ENCODE data around the gene LAMC3.

LAMC3 gene

DNA sequence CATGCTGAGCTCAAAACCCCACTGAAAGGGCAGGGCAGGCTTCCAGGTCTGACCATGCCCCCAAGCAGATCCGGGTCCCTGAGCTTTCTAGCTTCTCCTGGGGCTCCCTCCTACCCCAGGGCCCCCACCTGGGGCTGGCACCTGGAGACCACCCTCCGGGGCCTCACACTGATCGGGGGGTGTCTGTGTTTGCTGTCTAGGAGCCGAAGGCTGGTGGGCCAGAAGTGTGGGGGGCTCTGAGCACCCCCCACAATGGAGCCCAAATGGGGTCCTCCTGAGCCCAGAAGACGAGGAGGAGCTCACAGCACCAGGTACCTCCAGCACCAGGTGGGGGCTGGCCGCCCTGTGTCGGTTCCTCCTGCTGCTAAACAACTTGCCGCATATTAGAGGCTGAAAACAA lies 39.8 kb downstream of the LAMC3 start:
- DNase-seq = no peak

- no peak for DNase-seq
Measured at GRCh38 chr9:131049829-131050715, 41.1 kb downstream of the LAMC3 start.

- DNase-seq = no peak
Measured at GRCh38 chr9:131050831-131051230, 41.9 kb downstream of the LAMC3 start.

DNA sequence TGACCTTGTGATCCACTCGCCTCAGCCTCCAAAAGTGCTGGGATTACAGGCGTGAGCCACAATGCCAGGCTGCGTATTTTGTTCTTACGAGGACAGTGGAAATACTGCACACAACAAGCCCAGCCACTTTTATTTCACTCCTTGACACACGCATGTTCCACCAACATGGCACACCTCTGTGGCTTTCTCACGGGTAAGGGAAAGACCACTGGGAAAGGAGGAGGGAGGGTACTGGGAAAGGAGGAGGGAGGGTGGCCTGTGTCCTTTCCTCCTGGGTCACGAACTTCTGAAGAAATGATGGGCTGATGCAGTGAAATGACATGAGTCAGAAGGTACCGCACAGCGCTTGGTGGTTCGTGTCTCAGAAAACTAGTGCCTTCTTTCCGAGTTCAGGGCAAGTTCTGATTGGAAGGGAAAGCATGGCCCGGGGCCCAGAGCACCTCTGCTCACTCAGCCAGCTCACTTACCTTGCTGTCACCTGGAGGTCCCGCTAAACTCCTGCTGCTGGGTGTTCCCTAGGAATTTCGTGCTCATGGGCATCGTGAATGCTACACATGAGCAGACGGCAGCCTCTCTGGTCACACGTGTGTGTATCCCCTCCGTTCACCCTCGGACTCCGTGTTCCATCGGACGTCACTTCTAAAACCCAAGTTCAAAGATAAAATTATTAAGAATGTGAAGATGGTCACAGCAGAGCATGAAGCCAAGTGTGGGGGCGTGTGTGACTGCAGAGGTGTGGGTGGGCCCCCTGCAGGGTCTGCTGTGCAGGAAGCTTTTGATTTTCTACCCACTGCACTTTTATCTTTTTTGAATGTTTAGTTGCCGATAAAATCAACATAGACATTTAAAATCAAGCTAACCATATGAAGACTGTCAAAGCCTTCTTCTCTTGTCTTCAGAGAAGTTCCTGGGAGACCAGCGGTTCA lies 42.9 kb downstream of the LAMC3 start:
- DNase-seq = no peak

DNA sequence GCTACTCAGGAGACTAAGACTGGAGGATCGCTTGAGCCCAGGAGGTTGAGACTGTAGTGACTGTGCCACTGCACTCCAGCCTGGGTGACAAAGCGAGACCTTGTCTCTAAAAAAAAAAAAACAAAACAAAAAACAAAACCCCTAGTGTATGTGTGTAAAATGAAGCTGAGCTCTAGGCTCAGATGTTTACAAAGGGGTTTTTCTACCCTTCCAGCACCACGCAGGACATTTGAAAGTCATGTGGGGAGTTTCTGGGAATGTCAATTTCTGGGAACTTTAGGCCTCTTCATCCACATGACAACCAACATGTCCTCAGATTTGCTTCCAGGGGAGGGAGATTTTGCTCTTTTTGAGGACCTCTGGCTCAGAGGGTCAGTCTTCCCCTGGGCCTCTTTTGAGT lies 44.9 kb downstream of the LAMC3 start:
- no peak for DNase-seq

DNA sequence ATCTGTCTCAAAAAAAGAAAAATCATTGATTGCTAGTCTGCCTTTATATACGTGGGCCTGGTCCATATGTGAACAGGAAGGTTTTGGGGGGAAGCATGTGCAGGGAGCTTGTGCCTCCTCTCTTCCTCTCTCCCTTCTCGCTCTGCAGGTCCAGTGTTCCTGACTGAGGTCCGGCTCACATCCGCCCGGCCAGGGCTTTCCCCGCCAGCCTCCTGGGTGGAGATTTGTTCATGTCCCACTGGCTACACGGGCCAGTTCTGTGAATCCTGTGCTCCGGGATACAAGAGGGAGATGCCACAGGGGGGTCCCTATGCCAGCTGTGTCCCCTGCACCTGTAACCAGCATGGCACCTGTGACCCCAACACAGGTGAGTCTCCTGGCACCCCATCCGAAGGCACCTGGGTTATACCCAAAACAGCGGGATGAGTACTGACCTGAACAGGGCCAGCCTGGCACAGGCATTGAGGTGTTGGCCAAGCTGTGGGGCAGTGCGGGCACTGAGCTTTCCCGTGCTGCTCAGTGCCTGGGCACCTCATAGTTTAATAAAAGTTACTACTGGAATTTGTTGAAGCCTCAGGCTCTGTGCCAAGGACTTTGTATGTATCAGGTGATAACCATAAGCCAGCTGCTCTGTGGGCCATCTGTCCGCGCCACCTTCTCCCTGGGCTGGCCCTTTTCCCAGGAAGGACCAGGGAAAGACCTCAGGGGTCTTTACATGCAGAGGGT lies 48.0 kb downstream of the LAMC3 start:
- DNase-seq = no peak

- DNase-seq = no peak
Measured at GRCh38 chr9:131060900-131061630, 52.1 kb downstream of the LAMC3 start.

DNA sequence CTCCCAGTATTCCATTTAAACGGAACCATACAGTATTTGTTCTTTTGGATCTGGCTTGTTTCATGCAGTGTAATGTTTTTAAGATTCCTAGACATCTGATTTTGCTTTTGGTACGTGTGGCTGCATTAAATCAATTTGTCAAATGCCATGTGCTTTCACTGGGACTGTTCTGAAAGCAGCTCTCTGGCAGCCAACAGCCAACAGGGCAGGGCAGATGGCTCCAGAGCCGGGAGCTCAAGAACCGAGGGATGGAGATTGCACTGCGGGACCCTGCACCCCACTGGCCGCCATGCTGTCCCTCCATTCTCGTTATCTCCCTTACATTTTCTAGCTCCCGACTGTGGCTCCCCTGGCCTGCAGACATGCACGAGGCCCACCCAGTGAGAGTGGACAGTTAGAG lies 54.0 kb downstream of the LAMC3 start:
- DNase-seq = no peak

DNA sequence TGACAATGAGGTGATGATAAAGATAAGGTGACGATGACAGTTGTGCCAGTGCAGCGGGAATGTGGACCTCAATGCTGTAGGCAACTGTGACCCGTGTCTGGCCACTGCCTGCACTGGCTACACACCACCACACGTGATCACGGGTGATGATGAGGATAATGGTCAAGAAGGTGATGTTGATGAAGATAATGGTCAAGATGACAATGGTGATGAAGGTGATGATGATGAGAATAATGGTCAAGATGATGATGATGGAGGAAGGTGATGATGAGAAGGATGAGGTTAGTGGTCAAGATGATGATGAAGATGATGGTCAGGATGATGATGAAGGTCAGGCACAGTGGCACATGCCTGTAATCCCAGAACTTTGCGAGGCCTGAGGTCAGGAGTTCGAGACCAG lies 56.6 kb downstream of the LAMC3 start:
- no peak for DNase-seq

DNA sequence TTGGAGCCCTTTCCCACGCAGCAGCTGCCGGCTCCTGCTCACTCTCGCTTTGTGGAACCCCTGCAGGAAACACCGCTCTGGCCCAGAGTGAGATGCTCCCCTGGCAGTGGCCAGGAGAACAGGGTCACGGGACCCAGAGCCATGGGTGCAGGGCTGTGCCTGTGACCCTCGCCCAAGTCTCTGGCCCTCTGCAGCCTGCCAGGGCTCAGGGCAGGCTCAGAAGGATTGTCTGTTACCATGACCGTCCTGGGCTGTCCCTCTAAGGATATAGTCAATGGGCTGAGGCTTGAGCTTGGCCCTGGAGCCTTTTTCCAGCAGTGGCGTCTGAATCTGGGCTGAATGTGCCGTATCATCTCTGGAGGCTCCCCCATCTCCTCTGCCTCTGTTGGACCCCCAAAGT lies 58.7 kb downstream of the LAMC3 start:
- no peak for DNase-seq

GRCh38 chr9:131068076-131068816 lies 59.3 kb downstream of the LAMC3 start:
- DNase-seq = no peak

DNA sequence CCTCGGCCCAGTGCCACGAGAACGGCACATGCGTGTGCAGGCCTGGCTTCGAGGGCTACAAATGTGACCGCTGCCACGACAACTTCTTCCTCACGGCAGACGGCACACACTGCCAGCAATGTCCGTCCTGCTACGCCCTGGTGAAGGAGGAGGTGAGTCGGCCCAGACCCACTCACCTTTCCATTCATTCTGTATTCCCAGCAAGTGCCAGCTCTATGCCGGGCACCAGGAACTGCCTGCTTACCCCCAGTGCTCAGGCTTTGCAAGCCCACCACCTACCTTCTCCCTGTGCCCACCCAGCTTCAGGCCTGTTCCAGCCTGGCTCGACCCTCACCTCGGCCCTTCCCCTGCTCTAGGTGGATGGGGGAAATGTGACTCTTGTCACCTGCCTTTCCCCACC lies 60.7 kb downstream of the LAMC3 start:
- DNase-seq = no peak

DNA sequence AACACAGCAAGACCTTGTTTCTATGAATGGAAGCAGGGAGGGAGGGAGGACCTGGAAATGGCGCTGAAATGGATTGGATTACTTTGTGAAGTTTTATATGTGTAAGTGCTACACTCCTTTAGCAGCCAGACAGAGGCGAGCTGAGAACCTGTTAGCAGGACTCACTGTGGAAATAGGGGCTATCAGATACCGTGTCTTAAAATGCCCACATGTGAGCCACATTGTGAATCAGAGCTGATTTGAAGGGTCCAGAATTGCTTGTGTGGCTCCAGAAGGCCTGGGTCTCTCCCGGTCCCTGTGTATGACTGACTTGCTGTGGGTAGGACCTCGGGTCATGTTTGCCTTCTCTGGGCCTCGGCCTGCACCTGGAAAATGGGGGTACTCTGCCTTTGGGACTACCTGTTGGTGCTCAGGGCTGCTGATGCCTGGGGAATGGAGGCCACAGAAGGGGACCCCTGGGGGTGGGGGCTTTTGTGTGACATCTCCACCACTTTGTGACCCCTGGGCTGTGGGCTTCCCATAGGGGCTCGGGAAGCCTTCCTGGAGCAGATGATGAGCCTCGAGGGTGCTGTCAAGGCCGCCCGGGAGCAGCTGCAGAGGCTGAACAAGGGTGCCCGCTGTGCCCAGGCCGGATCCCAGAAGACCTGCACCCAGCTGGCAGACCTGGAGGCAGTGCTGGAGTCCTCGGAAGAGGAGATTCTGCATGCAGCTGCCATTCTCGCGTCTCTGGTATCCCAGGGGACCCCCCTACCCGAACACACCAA lies 63.3 kb downstream of the LAMC3 start:
- DNase-seq = no peak

- DNase-seq = no peak
Measured at GRCh38 chr9:131072871-131073237, 63.9 kb downstream of the LAMC3 start.

GRCh38 chr9:131076347-131077195 lies 67.6 kb downstream of the LAMC3 start:
- no peak for DNase-seq

DNA sequence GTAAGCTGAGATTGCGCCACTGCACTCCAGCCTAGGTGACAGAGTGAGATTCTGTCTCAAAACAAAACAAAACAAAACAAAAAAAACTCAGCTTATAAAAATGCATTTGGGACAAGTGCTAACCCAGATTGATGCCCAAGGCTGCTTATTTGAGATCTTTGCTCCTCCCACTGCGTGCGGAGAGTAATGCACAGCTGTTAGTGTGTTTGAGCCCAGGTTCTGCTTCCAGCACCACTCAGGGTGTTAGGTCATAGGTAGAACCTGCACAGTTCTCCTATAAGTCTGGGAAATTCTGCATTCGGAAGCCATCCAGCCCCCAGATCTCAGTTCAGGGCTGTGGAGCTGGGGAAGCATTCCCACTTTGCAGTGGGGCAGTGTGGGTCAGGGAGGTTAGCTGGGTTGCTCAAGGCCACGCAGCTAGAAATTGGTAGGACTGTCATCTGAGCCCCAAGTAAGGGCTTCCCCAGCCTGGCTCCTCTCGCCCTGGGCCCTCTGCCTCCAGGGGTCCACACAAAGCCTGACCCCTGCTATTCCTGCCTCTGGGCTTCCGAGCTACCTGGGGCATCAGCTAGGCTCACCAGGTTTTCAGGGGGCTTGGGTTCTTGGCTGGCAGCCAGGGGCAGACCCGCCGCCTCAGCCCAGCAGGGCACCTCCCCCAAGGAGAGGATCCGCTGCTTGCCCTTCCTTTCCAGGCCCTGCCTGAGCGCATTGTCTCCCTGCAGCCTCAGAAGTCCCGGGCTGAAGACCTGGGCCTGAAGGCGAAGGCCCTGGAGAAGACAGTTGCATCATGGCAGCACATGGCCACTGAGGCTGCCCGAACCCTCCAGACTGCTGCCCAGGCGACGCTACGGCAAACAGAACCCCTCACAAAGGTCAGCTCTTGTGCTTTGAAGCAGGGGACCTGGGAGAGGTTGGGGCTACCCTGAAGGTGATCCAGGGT lies 69.7 kb downstream of the LAMC3 start:
- DNase-seq = no peak

GRCh38 chr9:131080589-131080988 lies 71.6 kb downstream of the LAMC3 start:
- no peak for DNase-seq

GRCh38 chr9:131081868-131082267 lies 72.9 kb downstream of the LAMC3 start:
- DNase-seq = no peak
